B cell (primary cell): ENCODE results near the gene RBBP8. TPM values are rescaled to one million over a fixed set of nuclear protein-coding genes. Genes with fewer than 3 reads are reported as not detected.

ENCODE experiments used
- ATAC-seq: fragments of 200-7000 bp; cut with Tn5 transposase; one replicate; pipeline ENCODE4 v1.10.0; 2021; ENCODE audit warnings: low read depth, mild to moderate bottlenecking, moderate number of reproducible peaks, moderate library complexity
- CTCF ChIA-PET: fragments of 350-600 bp; sonication (Branson Sonifier 250); formaldehyde crosslinking; loops from one replicate; lab custom pipeline; 2021; ENCODE audit warnings: antibody characterized with exemption, inconsistent platforms; lab: Charles Lee
- POLR2A ChIA-PET: fragments of 350-600 bp; sonication (Branson Sonifier 250); formaldehyde crosslinking; loops from one replicate; lab custom pipeline; 2021; ENCODE audit warnings: antibody characterized with exemption; lab: Charles Lee
- DNase-seq: peaks from one replicate; pipeline ENCODE4 v3.0.0; 2013
- H2AFZ ChIP-seq: 2 replicates; pipeline ENCODE4 v1.6.1; 2012; ENCODE audit warnings: mild to moderate bottlenecking, low read depth, low read length; ENCODE audit not compliant: insufficient read depth, poor library complexity, severe bottlenecking
- H3K27ac ChIP-seq, 2 donors: 1 replicate in 1 of 2; 2 replicates in 1 of 2; pipeline ENCODE4 v1.5.1; 2012 to 2013; ENCODE audit warnings: low read length in 2 of 2, mild to moderate bottlenecking in 2 of 2, moderate library complexity in 1 of 2
- H3K27me3 ChIP-seq, 4 experiments: fragments of 200-600 bp in 1 of 4; sonication (generic) in 1 of 4; replicated peaks in 1 of 4; 1 replicate in 2 of 4; 2 replicates in 2 of 4; pipeline versions ENCODE4 v1.6.1 to v1.7.0; 2013 to 2016; ENCODE audit warnings: low read length in 3 of 4, mild to moderate bottlenecking in 2 of 4, mixed read lengths in 1 of 4, moderate library complexity in 1 of 4; ENCODE audit not compliant: insufficient read depth in 4 of 4, control insufficient read depth in 3 of 4; ENCODE audit errors: control extremely low read depth in 1 of 4
- H3K36me3 ChIP-seq, 2 experiments: replicated peaks in 1 of 2; 1 replicate in 1 of 2; 2 replicates in 1 of 2; pipeline versions ENCODE4 v1.6.1 to v1.7.1; 2013; ENCODE audit warnings: low read length in 1 of 2; ENCODE audit not compliant: insufficient read depth in 2 of 2, control insufficient read depth in 1 of 2; ENCODE audit errors: control extremely low read depth in 1 of 2, extremely low read depth in 1 of 2
- H3K4me1 ChIP-seq, 2 donors: fragments of 200-600 bp in 1 of 2; sonication (generic) in 1 of 2; 1 replicate in 1 of 2; 2 replicates in 1 of 2; pipeline versions ENCODE4 v1.5.1 to v1.6.1; 2013 to 2017; ENCODE audit warnings: low read length in 2 of 2; ENCODE audit not compliant: control insufficient read depth in 2 of 2, insufficient read depth in 2 of 2
- H3K4me2 ChIP-seq: replicated peaks from 2 replicates; pipeline ENCODE3; 2012; ENCODE audit warnings: mild to moderate bottlenecking, low read depth, low read length; ENCODE audit not compliant: poor library complexity, severe bottlenecking
- H3K4me3 ChIP-seq, 5 experiments: fragments of 200-600 bp in 1 of 5; sonication (generic) in 1 of 5; 1 replicate in 3 of 5; 2 replicates in 2 of 5; pipeline versions ENCODE4 v1.5.1 to v1.7.0; 2011 to 2016; ENCODE audit warnings: low read length in 4 of 5, mild to moderate bottlenecking in 4 of 5, low read depth in 2 of 5, control low read depth in 1 of 5, moderate library complexity in 1 of 5; ENCODE audit not compliant: insufficient read depth in 1 of 5; ENCODE audit errors: control extremely low read depth in 1 of 5, extremely low read depth in 1 of 5
- H3K79me2 ChIP-seq: fragments of 200-600 bp; sonication (generic); one replicate; pipeline ENCODE4 v1.6.0; 2016; ENCODE audit warnings: low read length; ENCODE audit not compliant: control insufficient read depth, insufficient read depth
- H3K9ac ChIP-seq: fragments of 200-600 bp; sonication (generic); 2 replicates; pipeline ENCODE4 v1.6.1; 2017; ENCODE audit warnings: mild to moderate bottlenecking, low read length, moderate library complexity
- H3K9me3 ChIP-seq, 3 donors: one replicate each; pipeline versions ENCODE4 v1.6.1 to v1.7.1; 2013; ENCODE audit warnings: low read length in 2 of 3; ENCODE audit not compliant: control insufficient read depth in 2 of 3, insufficient read depth in 1 of 3; ENCODE audit errors: control extremely low read depth in 1 of 3
- H4K20me1 ChIP-seq: 2 replicates; pipeline ENCODE4 v1.6.0; 2012; ENCODE audit warnings: mild to moderate bottlenecking, low read length; ENCODE audit not compliant: insufficient read depth, control insufficient read depth, poor library complexity, severe bottlenecking
- H3K27ac Mint-ChIP-seq: one replicate; pipeline ENCODE4 v1.8.0; 2021; ENCODE audit warnings: mixed read lengths
- H3K27me3 Mint-ChIP-seq: one replicate; pipeline ENCODE4 v1.8.0; 2021; ENCODE audit warnings: mixed read lengths
- H3K4me1 Mint-ChIP-seq: one replicate; pipeline ENCODE4 v1.8.0; 2021; ENCODE audit warnings: mixed read lengths
- H3K4me3 Mint-ChIP-seq: one replicate; pipeline ENCODE4 v1.8.0; 2021; ENCODE audit warnings: mixed read lengths
- H3K9me3 Mint-ChIP-seq: one replicate; pipeline ENCODE4 v1.8.0; 2022; ENCODE audit warnings: mixed read lengths; ENCODE audit not compliant: insufficient read depth
- CTCF ChIP-seq: fragments of 200-600 bp; IDR thresholded peaks from one replicate; pipeline ENCODE4 v1.8.0; 2022; ENCODE audit warnings: antibody characterized with exemption, mild to moderate bottlenecking
- EZH2 ChIP-seq: IDR thresholded peaks from 2 replicates; pipeline ENCODE4 v1.6.1; 2012; ENCODE audit warnings: borderline replicate concordance, low read depth, mild to moderate bottlenecking, moderate library complexity, low read length; ENCODE audit not compliant: insufficient read depth, poor library complexity, severe bottlenecking
- WGBS: methylation state at CpG from one replicate; pipeline ENCODE4 v1.1.5; 2013; ENCODE audit warnings: missing lambda C conversion rate; ENCODE audit not compliant: insufficient coverage; 5-methylcytosine and 5-hydroxymethylcytosine counted together
- intact Hi-C: fragments of 100-400 bp; cut with micrococcal nuclease; formaldehyde crosslinking; loops from one replicate; pipeline ENCODE4 v1.10.0; 2022
- polyA plus RNA-seq: library from polyadenylated mRNA; depleted of rRNA; stranded (reverse); fragments of >200 nt; gene quantifications from 2 replicates; pipeline ENCODE4 v1.2.3, GENCODE V29; 2012
- total RNA-seq, 2 donors: library from RNA; stranded (reverse); fragments of 120-200 nt in 1 of 2; gene quantifications; 1 replicate in 1 of 2; 2 replicates in 1 of 2; pipeline versions ENCODE4 v1.2.3 to v1.2.4, GENCODE V29; 2013 to 2022

RBBP8 gene
- total and polyA plus RNA-seq, 2 donors (not counting 1 experiment from before 2014, with no cell fraction given) = 2.9 to 18.0 TPM

- Histone ChIP-seq H3K36me3 (no peaks in the 10 kb centered on the region), H2AFZ (no peak overlapping the region), H3K27ac (no peak overlapping the region), H3K27me3 (no peaks in the 10 kb centered on the region), H3K79me2 (no peaks in the 10 kb centered on the region), H4K20me1 (no peaks in the 10 kb centered on the region), H3K9ac (no peak overlapping the region), H3K4me2 (no peak overlapping the region), H3K9me3 (peaks cover 0 to 16% (median 1%) of the 10 kb centered on the region in 3 donors), H3K4me1 (peaks cover 15 to 21% of the 10 kb centered on the region in 2 donors), H3K4me3 (no peak overlapping the region)
- peaks cover 7% of the 10 kb centered on the region for H3K27me3 Mint-ChIP-seq
- TF ChIP-seq EZH2 = no peak
- no peak for TF ChIP-seq CTCF
- ChIA-PET POLR2A (no interaction called here), CTCF (no interaction called here)
- 97% methylated on average over 6 of the region's 6 CpGs for WGBS
- DNase-seq (no peak), ATAC-seq (no peak)
- H3K27ac Mint-ChIP-seq = no peak overlapping the region
- intact Hi-C loops = no loop called here
- H3K4me1 Mint-ChIP-seq = peaks cover 17% of the 10 kb centered on the region
- no peak overlapping the region for H3K4me3 Mint-ChIP-seq
- H3K9me3 Mint-ChIP-seq = peaks cover 3% of the 10 kb centered on the region
Measured at GRCh38 chr18:23063502-23063901, 130.4 kb downstream of the RBBP8 start.

GRCh38 chr18:23065234-23065806 lies 132.2 kb downstream of the RBBP8 start:
- Histone ChIP-seq H3K4me2 (no peak overlapping the region), H3K9me3 (peaks cover 0 to 18% (median 1%) of the 10 kb centered on the region in 3 donors), H3K27ac (no peak overlapping the region), H3K27me3 (no peaks in the 10 kb centered on the region), H3K9ac (no peak overlapping the region), H4K20me1 (no peaks in the 10 kb centered on the region), H3K36me3 (no peaks in the 10 kb centered on the region), H2AFZ (no peak overlapping the region), H3K4me3 (no peak overlapping the region), H3K4me1 (peaks cover 33 to 39% of the 10 kb centered on the region in 2 donors), H3K79me2 (no peaks in the 10 kb centered on the region)
- no peak for ATAC-seq
- intact Hi-C loops = no loop called here
- Mint-ChIP-seq H3K27me3 (no peaks in the 10 kb centered on the region), H3K9me3 (peaks cover 3% of the 10 kb centered on the region), H3K4me1 (peaks cover 33% of the 10 kb centered on the region), H3K4me3 (no peak overlapping the region), H3K27ac (no peak overlapping the region)
- ChIA-PET POLR2A (no interaction called here), CTCF (no interaction called here)
- no peak for DNase-seq
- WGBS = 97% methylated on average over 4 of the region's 4 CpGs
- no peak for TF ChIP-seq EZH2
- TF ChIP-seq CTCF = no peak
